Measurements from ENCODE around the gene RARRES1.
A peak's percentile ranks its signal among the peaks of the same experiment; 100 is the strongest.

RARRES1 gene

DNA sequence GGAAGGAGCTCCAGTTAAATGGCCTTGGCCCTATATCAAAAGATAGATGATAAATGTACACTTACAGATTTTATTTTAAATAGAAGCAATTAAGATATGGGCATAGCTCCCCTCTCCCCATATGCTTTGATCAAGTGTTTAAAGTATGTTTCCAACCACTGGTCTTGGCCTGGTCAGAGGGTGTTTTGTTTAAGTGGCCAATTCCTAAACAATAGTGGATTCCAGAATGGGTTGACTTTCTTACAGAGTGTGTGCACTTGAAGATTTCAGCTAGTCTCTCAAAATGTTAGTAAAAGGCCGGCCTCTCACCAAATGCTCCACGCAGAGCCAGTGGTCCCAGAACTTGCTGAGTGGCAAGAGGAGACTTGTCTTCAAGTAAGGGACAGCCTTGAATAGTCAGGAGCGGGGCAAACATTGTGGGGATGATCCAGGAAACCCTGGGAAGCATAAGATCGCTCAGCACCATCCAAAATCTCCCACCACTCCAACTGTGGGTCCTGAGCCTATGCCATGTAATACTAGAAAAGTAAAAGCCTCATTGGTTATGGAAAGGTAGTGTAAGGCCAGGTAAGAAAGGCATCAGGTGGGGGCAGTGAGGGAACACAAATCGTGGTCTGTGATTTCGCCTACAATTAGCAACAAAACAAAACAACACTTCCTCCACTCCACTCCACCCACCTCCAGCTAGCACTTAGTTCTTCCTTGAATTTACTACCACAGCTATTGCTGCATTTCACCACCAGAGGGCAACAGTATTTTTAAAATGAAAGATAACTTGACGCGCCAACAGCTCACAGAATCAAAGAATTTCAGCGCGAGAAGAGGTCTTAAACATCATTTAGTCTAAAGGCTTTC, 4.8 kb downstream of the RARRES1 start:
- CTCF ChIA-PET = interaction anchor here (0.7 to 5.1 kb wide), 36 partner anchors 9 to 531 kb away, joined by 3 to 46 read pairs (median 4); partner anchors contain the start of gene LXN
- Histone ChIP-seq H3K9me3 (ENCODE audit: control extremely low read depth in 1 of 5, control insufficient read depth in 4 of 5, insufficient read depth in 2 of 5, low read depth in 1 of 5, low read length in 4 of 5) (no peaks in the 10 kb centered on the region), H3K27ac (ENCODE audit: insufficient read depth in 1 of 2, low read depth in 1 of 2, low read length in 2 of 2, poor library complexity in 1 of 2, severe bottlenecking in 2 of 2) (peak overlapping the region in 1 of 2 experiments; percentile 43), H3K4me3 (ENCODE audit: control insufficient read depth in 1 of 7, extremely low read depth in 1 of 7, insufficient read depth in 4 of 7, low read depth in 2 of 7, low read length in 6 of 7) (peak overlapping the region in 5 of 7 experiments; percentile 4 to 67 (median 37)), H3K36me3 (ENCODE audit: control insufficient read depth in 4 of 4, insufficient read depth in 4 of 4, low read length in 3 of 4) (no peaks in the 10 kb centered on the region), H3K4me1 (ENCODE audit: control extremely low read depth in 1 of 4, control insufficient read depth in 4 of 4, insufficient read depth in 4 of 4, low read length in 3 of 4) (peaks cover 10 to 39% (median 21%) of the 10 kb centered on the region in 4 experiments), H3K27me3 (replicated peaks in 2 of 5; ENCODE audit: control insufficient read depth in 4 of 5, insufficient read depth in 5 of 5, low read length in 4 of 5) (peaks cover 0 to 6% (median 4%) of the 10 kb centered on the region in 5 experiments)
- DNase-seq = peak; percentile 76 to 88 (median 86)
- POLR2A ChIA-PET = no interaction called here
- 29% methylated on average over 7 of the region's 10 CpGs for WGBS (ENCODE audit: insufficient coverage)

DNA sequence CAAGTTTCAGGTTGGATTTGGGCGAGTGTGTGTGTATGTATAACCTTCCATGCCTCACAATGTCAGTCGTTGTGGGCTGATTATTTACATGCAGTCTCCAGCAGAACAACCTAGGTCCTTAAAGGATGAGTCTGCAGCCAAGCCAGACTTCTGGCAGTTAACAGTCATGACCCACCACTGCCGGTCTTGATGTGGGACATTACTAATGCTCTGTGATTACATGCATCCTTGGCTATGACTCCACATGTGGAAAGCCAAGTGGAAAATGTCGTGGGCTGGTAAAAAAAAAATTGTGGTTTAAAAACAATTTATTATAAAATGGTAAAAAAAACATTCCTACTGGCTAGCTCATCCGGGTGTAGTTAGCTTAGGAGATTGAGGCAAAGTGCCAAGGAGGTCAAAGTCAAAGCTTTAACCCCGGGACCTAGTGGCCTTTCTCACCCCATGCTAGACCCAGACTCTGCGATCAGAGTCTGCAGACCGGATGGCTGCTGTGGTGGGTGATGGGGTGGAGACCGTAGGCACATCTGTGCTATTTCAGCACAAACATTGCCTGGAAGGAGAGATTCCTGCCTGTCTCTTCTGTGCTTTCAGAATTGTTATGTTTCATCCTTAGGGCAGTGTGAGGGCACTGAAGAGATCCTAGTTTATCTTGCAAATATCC, 6.8 kb downstream of the RARRES1 start:
- H3K4me3 ChIP-seq (ENCODE audit: control insufficient read depth in 1 of 7, extremely low read depth in 1 of 7, insufficient read depth in 4 of 7, low read depth in 2 of 7, low read length in 6 of 7) = no peak overlapping the region
- H3K9me3 ChIP-seq (ENCODE audit: control extremely low read depth in 1 of 5, control insufficient read depth in 4 of 5, insufficient read depth in 2 of 5, low read depth in 1 of 5, low read length in 4 of 5) = no peaks in the 10 kb centered on the region
- H3K27ac ChIP-seq (ENCODE audit: insufficient read depth in 1 of 2, low read depth in 1 of 2, low read length in 2 of 2, poor library complexity in 1 of 2, severe bottlenecking in 2 of 2) = no peak overlapping the region
- H3K4me1 ChIP-seq (ENCODE audit: control extremely low read depth in 1 of 4, control insufficient read depth in 4 of 4, insufficient read depth in 4 of 4, low read length in 3 of 4) = peaks cover 6 to 29% (median 11%) of the 10 kb centered on the region in 4 experiments
- ChIA-PET CTCF (interaction anchor here (0.8 to 5.1 kb wide), 6 partner anchors 16 to 66 kb away, joined by 3 to 46 read pairs (median 9); no protein-coding TSS in a partner anchor), POLR2A (interaction anchor here (1.2 kb wide), 1 partner anchor 12 kb away, joined by 3 read pairs; no protein-coding TSS in a partner anchor)
- H3K36me3 ChIP-seq (ENCODE audit: control insufficient read depth in 4 of 4, insufficient read depth in 4 of 4, low read length in 3 of 4) = peaks cover 0 to 3% (median 0%) of the 10 kb centered on the region in 4 experiments
- WGBS (ENCODE audit: insufficient coverage) = 55% methylated on average over 4 of the region's 9 CpGs
- peak in 2 of 3 donors; percentile 64 to 78 for DNase-seq
- no peaks in the 10 kb centered on the region for H3K27me3 ChIP-seq (replicated peaks in 2 of 5; ENCODE audit: control insufficient read depth in 4 of 5, insufficient read depth in 5 of 5, low read length in 4 of 5)

DNA sequence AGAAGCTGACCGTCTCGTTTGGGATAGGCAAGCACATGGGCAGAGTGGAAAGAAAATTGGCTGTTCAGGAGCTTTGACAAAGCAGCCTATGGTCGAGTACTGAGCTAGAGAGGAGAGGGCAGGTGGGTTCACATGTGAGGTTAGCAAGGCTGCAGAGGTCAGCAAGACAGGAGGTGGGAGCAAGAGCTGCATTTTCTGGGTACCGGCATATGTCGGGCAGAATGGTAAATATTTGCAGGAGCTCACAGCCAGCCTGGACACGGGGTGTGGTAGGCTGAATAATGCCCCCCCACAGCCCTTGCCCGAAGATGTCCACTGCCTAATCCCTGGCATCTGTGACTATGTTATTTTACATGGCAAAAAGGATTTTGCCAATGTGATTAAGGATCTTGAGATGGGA, 8.3 kb downstream of the RARRES1 start:
- H3K27ac ChIP-seq (ENCODE audit: insufficient read depth in 1 of 2, low read depth in 1 of 2, low read length in 2 of 2, poor library complexity in 1 of 2, severe bottlenecking in 2 of 2) = no peak overlapping the region
- 97% methylated on average over 7 of the region's 7 CpGs for WGBS (ENCODE audit: insufficient coverage)
- POLR2A ChIA-PET = no interaction called here
- no peak for DNase-seq
- no peaks in the 10 kb centered on the region for H3K9me3 ChIP-seq (ENCODE audit: control extremely low read depth in 1 of 5, control insufficient read depth in 4 of 5, insufficient read depth in 2 of 5, low read depth in 1 of 5, low read length in 4 of 5)
- H3K27me3 ChIP-seq (replicated peaks in 2 of 5; ENCODE audit: control insufficient read depth in 4 of 5, insufficient read depth in 5 of 5, low read length in 4 of 5) = no peaks in the 10 kb centered on the region
- no peak overlapping the region for H3K4me3 ChIP-seq (ENCODE audit: control insufficient read depth in 1 of 7, extremely low read depth in 1 of 7, insufficient read depth in 4 of 7, low read depth in 2 of 7, low read length in 6 of 7)
- CTCF ChIA-PET = interaction anchor here (0.8 to 3.6 kb wide), 8 partner anchors 10 to 88 kb away, joined by 3 to 20 read pairs (median 4); partner anchors contain the start of gene LXN
- peaks cover 6 to 29% (median 11%) of the 10 kb centered on the region in 4 experiments for H3K4me1 ChIP-seq (ENCODE audit: control extremely low read depth in 1 of 4, control insufficient read depth in 4 of 4, insufficient read depth in 4 of 4, low read length in 3 of 4)
- H3K36me3 ChIP-seq (ENCODE audit: control insufficient read depth in 4 of 4, insufficient read depth in 4 of 4, low read length in 3 of 4) = peaks cover 0 to 6% (median 0%) of the 10 kb centered on the region in 4 experiments

DNA sequence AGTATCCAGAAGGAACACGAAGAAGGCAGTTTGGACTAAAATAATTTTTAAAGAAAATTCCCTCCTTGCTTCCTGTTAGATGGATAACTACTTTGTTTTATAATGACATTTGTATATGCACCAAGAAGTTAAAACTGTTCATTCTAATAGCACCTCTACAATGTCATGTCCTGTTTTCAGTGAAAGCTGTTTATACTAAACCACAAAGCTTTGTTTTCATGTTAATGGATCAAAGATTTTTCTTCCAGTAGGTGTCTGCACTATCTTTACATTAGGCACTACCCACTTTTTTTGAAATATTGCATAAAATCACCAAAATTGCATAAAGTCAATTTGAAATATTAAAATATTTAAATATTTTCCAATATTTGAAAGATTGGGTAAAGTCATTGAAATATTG, 10.1 kb downstream of the RARRES1 start:
- Histone ChIP-seq H3K27me3 (replicated peaks in 2 of 5; ENCODE audit: control insufficient read depth in 4 of 5, insufficient read depth in 5 of 5, low read length in 4 of 5) (no peaks in the 10 kb centered on the region), H3K27ac (ENCODE audit: insufficient read depth in 1 of 2, low read depth in 1 of 2, low read length in 2 of 2, poor library complexity in 1 of 2, severe bottlenecking in 2 of 2) (no peak overlapping the region), H3K4me3 (ENCODE audit: control insufficient read depth in 1 of 7, extremely low read depth in 1 of 7, insufficient read depth in 4 of 7, low read depth in 2 of 7, low read length in 6 of 7) (no peak overlapping the region), H3K9me3 (ENCODE audit: control extremely low read depth in 1 of 5, control insufficient read depth in 4 of 5, insufficient read depth in 2 of 5, low read depth in 1 of 5, low read length in 4 of 5) (no peaks in the 10 kb centered on the region), H3K4me1 (ENCODE audit: control extremely low read depth in 1 of 4, control insufficient read depth in 4 of 4, insufficient read depth in 4 of 4, low read length in 3 of 4) (peaks cover 3 to 25% (median 8%) of the 10 kb centered on the region in 4 experiments), H3K36me3 (ENCODE audit: control insufficient read depth in 4 of 4, insufficient read depth in 4 of 4, low read length in 3 of 4) (peaks cover 0 to 6% (median 0%) of the 10 kb centered on the region in 4 experiments)
- no CpG with 5 or more reads among the region's 1 CpG for WGBS (ENCODE audit: insufficient coverage)
- ChIA-PET POLR2A (no interaction called here), CTCF (interaction anchor here (1.6 to 3.6 kb wide), 2 partner anchors 9 to 36 kb away, joined by 3 to 20 read pairs; no protein-coding TSS in a partner anchor)
- no peak for DNase-seq

DNA sequence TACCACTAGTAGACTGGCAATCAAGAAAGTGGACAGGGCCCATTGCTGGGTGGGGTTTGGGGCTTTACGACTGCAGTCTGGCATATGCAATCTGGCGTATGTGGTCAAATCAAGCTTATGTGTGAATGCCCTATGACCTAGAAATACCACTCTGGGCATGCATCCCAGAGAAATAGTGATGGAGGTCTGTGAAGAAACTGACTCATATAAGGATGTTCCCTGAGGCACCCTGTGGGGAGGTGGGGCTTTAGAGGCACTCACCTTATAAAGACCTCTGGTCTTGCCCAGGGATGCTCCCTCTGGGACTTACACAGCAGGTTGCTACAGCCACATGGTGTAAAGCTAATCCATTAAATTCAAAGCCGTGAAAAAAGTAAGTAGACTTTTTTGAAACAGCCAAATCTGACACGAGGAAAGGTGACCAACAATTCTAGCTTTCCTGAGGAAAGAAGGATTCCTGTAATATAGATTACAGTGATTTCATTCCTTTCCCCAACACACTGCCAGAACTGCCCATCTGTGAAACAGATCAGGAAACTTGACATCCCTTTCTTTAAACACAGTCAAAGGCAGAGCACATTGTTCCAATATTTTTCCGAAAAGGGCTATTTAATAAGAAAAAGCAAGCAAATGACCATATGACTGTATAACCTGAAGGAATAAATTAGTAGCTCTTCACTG, 13.6 kb downstream of the RARRES1 start:
- peaks cover 9 to 30% (median 12%) of the 10 kb centered on the region in 4 experiments for H3K4me1 ChIP-seq (ENCODE audit: control extremely low read depth in 1 of 4, control insufficient read depth in 4 of 4, insufficient read depth in 4 of 4, low read length in 3 of 4)
- CTCF ChIA-PET = interaction anchor here (1.8 to 3.0 kb wide), 2 partner anchors 9 to 58 kb away, joined by 3 to 14 read pairs; no protein-coding TSS in a partner anchor
- no peak overlapping the region for H3K27ac ChIP-seq (ENCODE audit: insufficient read depth in 1 of 2, low read depth in 1 of 2, low read length in 2 of 2, poor library complexity in 1 of 2, severe bottlenecking in 2 of 2)
- WGBS (ENCODE audit: insufficient coverage) = 96% methylated on average over 5 of the region's 5 CpGs
- H3K27me3 ChIP-seq (replicated peaks in 2 of 5; ENCODE audit: control insufficient read depth in 4 of 5, insufficient read depth in 5 of 5, low read length in 4 of 5) = no peaks in the 10 kb centered on the region
- POLR2A ChIA-PET = no interaction called here
- peaks cover 0 to 6% (median 0%) of the 10 kb centered on the region in 4 experiments for H3K36me3 ChIP-seq (ENCODE audit: control insufficient read depth in 4 of 4, insufficient read depth in 4 of 4, low read length in 3 of 4)
- H3K9me3 ChIP-seq (ENCODE audit: control extremely low read depth in 1 of 5, control insufficient read depth in 4 of 5, insufficient read depth in 2 of 5, low read depth in 1 of 5, low read length in 4 of 5) = no peaks in the 10 kb centered on the region
- no peak overlapping the region for H3K4me3 ChIP-seq (ENCODE audit: control insufficient read depth in 1 of 7, extremely low read depth in 1 of 7, insufficient read depth in 4 of 7, low read depth in 2 of 7, low read length in 6 of 7)
- no peak for DNase-seq

DNA sequence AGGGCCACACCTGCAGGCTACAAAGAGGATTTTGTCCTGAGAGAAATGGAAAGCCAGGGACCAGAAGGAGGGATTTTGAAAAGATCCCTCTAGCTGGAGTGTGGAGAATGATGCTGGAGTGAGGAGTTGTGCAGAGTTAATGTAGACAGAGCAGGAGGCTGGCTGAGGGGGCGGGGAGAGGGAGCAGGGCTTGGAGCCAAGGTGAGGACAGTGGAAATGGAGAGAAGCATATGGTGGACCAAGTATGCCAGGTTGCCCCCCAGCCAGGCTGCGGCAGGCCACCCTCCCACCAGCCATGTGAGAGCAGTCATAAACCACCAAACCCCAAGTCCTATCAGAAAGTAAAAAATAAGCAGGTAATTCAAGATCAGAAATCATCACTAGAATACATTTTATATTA, 14.7 kb downstream of the RARRES1 start:
- no peak for DNase-seq
- Histone ChIP-seq H3K4me3 (ENCODE audit: control insufficient read depth in 1 of 7, extremely low read depth in 1 of 7, insufficient read depth in 4 of 7, low read depth in 2 of 7, low read length in 6 of 7) (no peak overlapping the region), H3K4me1 (ENCODE audit: control extremely low read depth in 1 of 4, control insufficient read depth in 4 of 4, insufficient read depth in 4 of 4, low read length in 3 of 4) (peaks cover 6 to 31% (median 9%) of the 10 kb centered on the region in 4 experiments), H3K36me3 (ENCODE audit: control insufficient read depth in 4 of 4, insufficient read depth in 4 of 4, low read length in 3 of 4) (peaks cover 0 to 6% (median 0%) of the 10 kb centered on the region in 4 experiments), H3K9me3 (ENCODE audit: control extremely low read depth in 1 of 5, control insufficient read depth in 4 of 5, insufficient read depth in 2 of 5, low read depth in 1 of 5, low read length in 4 of 5) (no peaks in the 10 kb centered on the region), H3K27me3 (replicated peaks in 2 of 5; ENCODE audit: control insufficient read depth in 4 of 5, insufficient read depth in 5 of 5, low read length in 4 of 5) (no peaks in the 10 kb centered on the region), H3K27ac (ENCODE audit: insufficient read depth in 1 of 2, low read depth in 1 of 2, low read length in 2 of 2, poor library complexity in 1 of 2, severe bottlenecking in 2 of 2) (no peak overlapping the region)
- ChIA-PET POLR2A (no interaction called here), CTCF (interaction anchor here (0.8 to 3.0 kb wide), 4 partner anchors 10 to 58 kb away, joined by 3 to 14 read pairs (median 4); no protein-coding TSS in a partner anchor)
- no CpG with 5 or more reads among the region's 2 CpGs for WGBS (ENCODE audit: insufficient coverage)

Measured in common myeloid progenitor, CD34-positive (primary cell).